SK-N-SH treated with all-trans-retinoic acid at 6 μM for 48 hours (cell line): ENCODE data around the gene ADD1.

Experiments used
- ESRRG ChIP-seq: fragments of 250-450 bp; sonication (Bioruptor Pico); IDR thresholded peaks from 2 replicates; pipeline ENCODE4 v1.6.1; 2021; ENCODE audit warnings: mild to moderate bottlenecking
- PATZ1 ChIP-seq: fragments of 250-450 bp; sonication (Bioruptor Pico); IDR thresholded peaks from 2 replicates; pipeline ENCODE4 v1.8.0; 2020; ENCODE audit warnings: mild to moderate bottlenecking, moderate library complexity, borderline replicate concordance
- ZC3H10 ChIP-seq: fragments of 250-450 bp; sonication (Bioruptor Pico); IDR thresholded peaks from 2 replicates; pipeline ENCODE4 v1.5.1; 2021; ENCODE audit warnings: mild to moderate bottlenecking, moderate library complexity
- ZNF565 ChIP-seq: fragments of 450-650 bp; formaldehyde crosslinking; conservative IDR thresholded peaks from 2 replicates; pipeline ENCODE4 v1.5.0; 2020; ENCODE audit warnings: low read depth, mild to moderate bottlenecking, moderate library complexity

DNA sequence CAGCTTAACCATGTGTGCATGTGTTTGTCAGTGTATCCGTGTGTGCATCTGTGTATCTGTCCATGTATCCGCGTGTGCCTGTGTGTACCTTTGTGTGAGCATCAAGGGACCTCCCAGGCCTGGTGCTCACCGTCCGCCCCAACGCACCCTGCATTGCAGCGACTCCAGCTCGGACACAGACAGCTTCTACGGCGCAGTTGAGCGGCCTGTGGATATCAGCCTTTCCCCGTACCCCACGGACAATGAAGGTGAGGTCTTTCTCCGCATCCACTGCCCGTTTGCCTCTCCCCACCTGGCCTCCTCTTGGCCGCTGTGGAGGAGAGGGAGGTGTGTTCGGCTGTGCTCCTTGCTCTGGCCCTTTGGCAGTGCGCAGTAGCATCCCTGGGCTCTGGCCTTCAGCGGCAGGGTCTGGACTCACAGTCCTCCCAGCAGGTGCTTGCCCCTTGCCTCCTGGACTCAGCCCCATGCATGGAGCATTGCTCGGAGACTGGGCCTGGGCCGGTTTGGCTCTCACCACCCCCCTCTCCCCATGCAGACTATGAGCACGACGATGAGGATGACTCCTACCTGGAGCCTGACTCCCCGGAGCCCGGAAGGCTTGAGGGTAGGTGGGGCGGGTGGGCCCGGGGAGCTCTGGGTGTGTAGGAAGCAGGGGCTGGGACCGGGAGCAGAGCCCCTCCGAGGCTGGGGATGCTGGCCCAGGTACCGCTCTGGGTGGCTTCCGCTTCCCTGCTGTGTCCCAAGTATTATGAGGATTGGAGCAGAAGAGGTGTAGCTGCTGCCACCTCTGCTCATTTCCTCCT, 16.4 kb upstream of the ADD1 start:
- TF ChIP-seq ZNF565 (CRISPR knock-in tag), result no peak
- TF ChIP-seq PATZ1 (CRISPR knock-in tag), result no peak
- TF ChIP-seq ZC3H10 (CRISPR knock-in tag), result no peak
- no peak for TF ChIP-seq ESRRG (CRISPR knock-in tag)
